Keratinocyte (primary cell): ENCODE results near the gene NUDC. TPM values are rescaled to one million over a fixed set of nuclear protein-coding genes. Genes with fewer than 3 reads are reported as not detected.
A peak's percentile ranks its signal among the peaks of the same experiment; 100 is the strongest.

ENCODE experiments used
- DNase-seq: peaks from one replicate; pipeline ENCODE4 v3.0.0-alpha.2; 2011; ENCODE audit warnings: low read depth, missing footprints, low spot score
- FAIRE-seq: peaks from 2 replicates; lab custom pipeline; 2011; peaks lifted over from hg19 to GRCh38; lab: Jason Lieb, UNC
- H2AFZ ChIP-seq: 2 replicates; pipeline ENCODE4 v1.6.0; 2012; ENCODE audit warnings: low read length, control low read depth, inconsistent platforms; ENCODE audit not compliant: control insufficient read depth
- H3K27ac ChIP-seq: 2 replicates; pipeline ENCODE4 v1.5.1; 2011; ENCODE audit warnings: low read length; ENCODE audit not compliant: control insufficient read depth, insufficient read depth
- H3K27me3 ChIP-seq: 3 replicates; pipeline ENCODE4 v1.6.0; 2011; ENCODE audit warnings: low read length; ENCODE audit not compliant: control insufficient read depth, insufficient read depth; ENCODE audit errors: extremely low read depth
- H3K36me3 ChIP-seq, 2 experiments: 2 replicates in 1 of 2; 3 replicates in 1 of 2; pipeline ENCODE4 v1.5.1; 2011; ENCODE audit warnings: low read length in 2 of 2, mild to moderate bottlenecking in 1 of 2; ENCODE audit not compliant: control insufficient read depth in 2 of 2, insufficient read depth in 2 of 2; ENCODE audit errors: extremely low read depth in 1 of 2
- H3K4me1 ChIP-seq: 3 replicates; pipeline ENCODE4 v1.5.1; 2011; ENCODE audit warnings: low read length; ENCODE audit not compliant: control insufficient read depth, insufficient read depth; ENCODE audit errors: extremely low read depth
- H3K4me2 ChIP-seq: 3 replicates; pipeline ENCODE4 v1.6.0; 2011; ENCODE audit warnings: low read depth, low read length; ENCODE audit not compliant: control insufficient read depth, insufficient read depth; ENCODE audit errors: extremely low read depth
- H3K4me3 ChIP-seq, 3 experiments: fragments of 200-600 bp in 1 of 3; sonication (generic) in 1 of 3; 2 replicates in 2 of 3; 3 replicates in 1 of 3; pipeline ENCODE4 v1.5.1; 2011 to 2016; ENCODE audit warnings: low read length in 3 of 3, mild to moderate bottlenecking in 3 of 3, control low read depth in 2 of 3, inconsistent platforms in 1 of 3, low read depth in 1 of 3, mixed read lengths in 1 of 3, mixed run types in 1 of 3, moderate library complexity in 1 of 3; ENCODE audit not compliant: control insufficient read depth in 2 of 3, insufficient read depth in 2 of 3; ENCODE audit errors: extremely low read depth in 1 of 3
- H3K79me2 ChIP-seq: 2 replicates; pipeline ENCODE4 v1.6.0; 2012; ENCODE audit warnings: low read length; ENCODE audit not compliant: control insufficient read depth, insufficient read depth
- H3K9ac ChIP-seq: 3 replicates; pipeline ENCODE4 v1.6.0; 2011; ENCODE audit warnings: low read length; ENCODE audit not compliant: control insufficient read depth, insufficient read depth; ENCODE audit errors: extremely low read depth
- H3K9me1 ChIP-seq: 3 replicates; pipeline ENCODE4 v1.6.0; 2011; ENCODE audit warnings: low read length; ENCODE audit not compliant: control insufficient read depth, insufficient read depth; ENCODE audit errors: extremely low read depth
- H3K9me3 ChIP-seq: 2 replicates; pipeline ENCODE4 v1.5.1; 2012; ENCODE audit warnings: low read depth, low read length; ENCODE audit not compliant: control insufficient read depth
- H4K20me1 ChIP-seq: 3 replicates; pipeline ENCODE4 v1.6.0; 2011; ENCODE audit warnings: low read length; ENCODE audit not compliant: control insufficient read depth, insufficient read depth; ENCODE audit errors: extremely low read depth
- EZH2 ChIP-seq: IDR thresholded peaks from one replicate; pipeline ENCODE4 v1.6.1; 2012; ENCODE audit warnings: inconsistent platforms, mild to moderate bottlenecking, low read length, moderate library complexity
- dilution Hi-C: fragments of 300-500 bp; cut with MboI; formaldehyde crosslinking; loops from one replicate; pipeline ENCODE4 v1.7.0; 2020; ENCODE audit warnings: low sequenced_read_pairs; ENCODE audit not compliant: extremely low pct_ligation_motif_present
- polyA plus RNA-seq, 5 experiments: library from polyadenylated mRNA; depleted of rRNA in 3 of 5; stranded (reverse) in 3 of 5; stranded (forward) in 1 of 5; unstranded in 1 of 5; fragments of >200 nt; gene quantifications; 1 replicate in 1 of 5; 2 replicates in 3 of 5; 3 replicates in 1 of 5; pipeline versions ENCODE4 v1.2.1 to v1.2.3, GENCODE V29; 2011 to 2012; ENCODE audit warnings: missing spikeins in 2 of 5, low read depth in 1 of 5, low replicate concordance in 1 of 5
- TF ChIP-seq, protein P1 (sequence below), 3 experiments: IDR thresholded peaks in 1 of 3; conservative IDR thresholded peaks in 1 of 3; optimal IDR thresholded peaks in 1 of 3; 2 replicates in 2 of 3; 3 replicates in 1 of 3; pipeline versions ENCODE3 to v1.5.1; 2011; ENCODE audit warnings: low read length in 3 of 3, mild to moderate bottlenecking in 3 of 3, moderate library complexity in 2 of 3, control low read depth in 1 of 3, inconsistent platforms in 1 of 3; ENCODE audit not compliant: insufficient read depth in 2 of 3; ENCODE audit errors: extremely low read depth in 1 of 3

NUDC gene
- polyA plus RNA-seq, 1 donor (not counting 4 experiments of a cell fraction or from before 2014, with no cell fraction given), result 57.3 TPM

DNA sequence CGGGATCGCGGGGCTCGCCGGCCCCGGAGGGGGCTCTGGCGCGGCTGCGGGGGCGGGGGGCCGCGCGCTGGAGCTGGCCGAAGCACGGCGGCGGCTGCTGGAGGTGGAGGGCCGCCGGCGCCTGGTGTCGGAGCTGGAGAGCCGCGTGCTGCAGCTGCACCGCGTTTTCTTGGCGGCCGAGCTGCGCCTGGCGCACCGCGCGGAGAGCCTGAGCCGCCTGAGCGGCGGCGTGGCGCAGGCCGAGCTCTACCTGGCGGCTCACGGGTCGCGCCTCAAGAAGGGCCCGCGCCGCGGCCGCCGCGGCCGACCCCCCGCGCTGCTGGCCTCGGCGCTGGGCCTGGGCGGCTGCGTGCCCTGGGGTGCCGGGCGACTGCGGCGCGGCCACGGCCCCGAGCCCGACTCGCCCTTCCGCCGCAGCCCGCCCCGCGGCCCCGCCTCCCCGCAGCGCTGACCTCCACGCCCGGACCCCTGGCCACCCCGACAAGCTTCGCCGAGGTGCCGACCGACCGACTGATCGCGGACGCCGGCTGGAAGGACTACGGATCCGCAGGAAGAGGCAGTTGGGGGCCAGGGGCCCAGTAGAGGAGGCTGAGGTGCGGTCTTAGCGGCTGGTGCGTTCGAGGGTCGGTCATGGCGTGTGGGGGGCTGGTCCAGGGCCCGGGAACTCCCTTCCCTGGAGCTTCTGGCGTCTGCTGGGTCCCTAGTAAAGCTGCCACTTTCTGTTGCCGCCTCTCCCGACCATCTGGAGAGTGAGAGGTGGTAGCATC is 72.7 kb downstream of the NUDC start:
- H3K4me1 ChIP-seq, result peaks cover 59% of the 10 kb centered on the region
- H4K20me1 ChIP-seq, result no peaks in the 10 kb centered on the region
- H3K4me3 ChIP-seq, result peak overlapping the region; percentile 80 to 83 (median 82)
- H3K79me2 ChIP-seq, result peaks cover 33% of the 10 kb centered on the region
- no peak for DNase-seq
- TF ChIP-seq EZH2, result no peak
- TF ChIP-seq, protein P1, sequence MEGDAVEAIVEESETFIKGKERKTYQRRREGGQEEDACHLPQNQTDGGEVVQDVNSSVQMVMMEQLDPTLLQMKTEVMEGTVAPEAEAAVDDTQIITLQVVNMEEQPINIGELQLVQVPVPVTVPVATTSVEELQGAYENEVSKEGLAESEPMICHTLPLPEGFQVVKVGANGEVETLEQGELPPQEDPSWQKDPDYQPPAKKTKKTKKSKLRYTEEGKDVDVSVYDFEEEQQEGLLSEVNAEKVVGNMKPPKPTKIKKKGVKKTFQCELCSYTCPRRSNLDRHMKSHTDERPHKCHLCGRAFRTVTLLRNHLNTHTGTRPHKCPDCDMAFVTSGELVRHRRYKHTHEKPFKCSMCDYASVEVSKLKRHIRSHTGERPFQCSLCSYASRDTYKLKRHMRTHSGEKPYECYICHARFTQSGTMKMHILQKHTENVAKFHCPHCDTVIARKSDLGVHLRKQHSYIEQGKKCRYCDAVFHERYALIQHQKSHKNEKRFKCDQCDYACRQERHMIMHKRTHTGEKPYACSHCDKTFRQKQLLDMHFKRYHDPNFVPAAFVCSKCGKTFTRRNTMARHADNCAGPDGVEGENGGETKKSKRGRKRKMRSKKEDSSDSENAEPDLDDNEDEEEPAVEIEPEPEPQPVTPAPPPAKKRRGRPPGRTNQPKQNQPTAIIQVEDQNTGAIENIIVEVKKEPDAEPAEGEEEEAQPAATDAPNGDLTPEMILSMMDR (optimal IDR thresholded peaks at IDR 0.05 in 1 of 3, IDR thresholded peaks at IDR 0.05 in 1 of 3, conservative IDR thresholded peaks at IDR 0.05 in 1 of 3; ENCODE audit: extremely low read depth in 1 of 3, insufficient read depth in 2 of 3, low read length in 3 of 3), result no peak
- H3K27ac ChIP-seq, result peak overlapping the region; percentile 99
- FAIRE-seq, result no peak
- peak overlapping the region; percentile 91 for H3K9ac ChIP-seq
- H3K36me3 ChIP-seq, result peaks cover 4 to 13% of the 10 kb centered on the region in 2 experiments
- H3K9me1 ChIP-seq, result peaks cover 6% of the 10 kb centered on the region
- no peak overlapping the region for H2AFZ ChIP-seq
- H3K27me3 ChIP-seq, result no peaks in the 10 kb centered on the region
- H3K4me2 ChIP-seq, result peak overlapping the region; percentile 84
- H3K9me3 ChIP-seq, result no peaks in the 10 kb centered on the region
- dilution Hi-C loops, result no loop called here

DNA sequence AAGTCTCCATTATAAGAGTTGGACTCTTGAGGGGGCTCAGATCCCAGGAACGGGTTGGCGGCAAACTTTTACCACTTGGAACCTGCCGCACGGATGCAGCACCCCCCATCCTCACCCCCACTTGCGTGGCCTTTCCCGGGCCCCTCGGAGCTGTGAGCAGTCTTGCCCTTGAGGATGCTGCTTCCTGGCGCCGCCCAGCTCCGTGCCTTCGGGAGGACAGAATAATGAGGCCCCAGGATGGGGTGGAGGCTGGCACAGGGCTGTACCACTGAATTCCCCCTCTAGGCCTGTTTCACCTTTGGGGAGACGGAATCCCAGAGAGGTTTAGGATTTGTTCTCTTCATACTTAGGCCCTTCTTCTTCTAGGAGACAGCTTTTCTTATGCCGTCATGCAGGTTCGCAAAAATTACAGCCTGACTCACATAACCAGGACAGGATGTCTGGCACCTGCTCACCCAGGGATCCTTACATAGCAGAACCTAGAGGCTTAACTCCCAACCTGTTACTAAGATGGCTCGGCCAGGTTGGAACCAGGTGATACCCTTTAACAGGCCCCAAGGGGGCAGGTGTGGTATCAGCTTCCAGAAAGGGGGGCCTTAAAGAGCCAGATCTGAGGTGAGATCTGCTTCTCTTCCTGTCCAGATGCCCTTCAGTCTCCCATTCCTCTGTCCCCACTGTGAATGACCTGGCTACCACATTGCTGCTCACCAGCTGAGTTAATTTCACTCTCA is 73.4 kb downstream of the NUDC start:
- no peaks in the 10 kb centered on the region for H3K27me3 ChIP-seq
- peak overlapping the region; percentile 91 for H3K9ac ChIP-seq
- H3K36me3 ChIP-seq, result peaks cover 6 to 13% of the 10 kb centered on the region in 2 experiments
- H3K4me1 ChIP-seq, result peaks cover 66% of the 10 kb centered on the region
- H3K79me2 ChIP-seq, result peaks cover 33% of the 10 kb centered on the region
- H3K27ac ChIP-seq, result peak overlapping the region; percentile 99
- H3K4me3 ChIP-seq, result peak overlapping the region; percentile 80 to 83 (median 82)
- dilution Hi-C loops, result no loop called here
- H3K4me2 ChIP-seq, result peak overlapping the region; percentile 84
- no peak for DNase-seq
- H4K20me1 ChIP-seq, result no peaks in the 10 kb centered on the region
- no peaks in the 10 kb centered on the region for H3K9me3 ChIP-seq
- TF ChIP-seq EZH2, result no peak
- TF ChIP-seq, protein P1 (optimal IDR thresholded peaks at IDR 0.05 in 1 of 3, IDR thresholded peaks at IDR 0.05 in 1 of 3, conservative IDR thresholded peaks at IDR 0.05 in 1 of 3; ENCODE audit: extremely low read depth in 1 of 3, insufficient read depth in 2 of 3, low read length in 3 of 3), result peak in 1 of 3 experiments; percentile 6
- FAIRE-seq, result no peak
- peaks cover 6% of the 10 kb centered on the region for H3K9me1 ChIP-seq
- H2AFZ ChIP-seq, result no peak overlapping the region
